ENCODE data around the gene PRKN.

Gene PRKN

GRCh38 chr6:161918109-161918531 lies 809.4 kb downstream of the PRKN start:
- Histone ChIP-seq H3K4me3 (ENCODE audit: low read depth, low read length, poor library complexity, severe bottlenecking) (no peak overlapping the region), H4K20me1 (ENCODE audit: insufficient read depth, low read length) (no peaks in the 10 kb centered on the region), H3K4me1 (ENCODE audit: insufficient read depth, low read length, severe bottlenecking) (no peaks in the 10 kb centered on the region), H3K9me3 (ENCODE audit: low read length) (no peaks in the 10 kb centered on the region), H3K27me3 (ENCODE audit: insufficient read depth, low read length) (no peaks in the 10 kb centered on the region), H3K27ac (ENCODE audit: low read depth, low read length, poor library complexity, severe bottlenecking) (no peak overlapping the region), H3K4me2 (ENCODE audit: low read length) (no peak overlapping the region), H3F3A (ENCODE audit: insufficient read depth, low read length) (no peaks in the 10 kb centered on the region), H3K36me3 (ENCODE audit: insufficient read depth, low read length) (no peaks in the 10 kb centered on the region), H3K9me2 (ENCODE audit: low read depth, low read length) (no peaks in the 10 kb centered on the region), H3K79me2 (ENCODE audit: insufficient read depth, low read length) (no peaks in the 10 kb centered on the region), H3K9ac (ENCODE audit: low read length) (no peak overlapping the region), H2AFZ (ENCODE audit: low read length) (no peak overlapping the region)
- TF ChIP-seq CTCF (IDR thresholded peaks at IDR 0.05; ENCODE audit: low read length) (no peak), EZH2 (IDR thresholded peaks at IDR 0.05; ENCODE audit: borderline replicate concordance, low read length) (no peak)

GRCh38 chr6:161917645-161918044 lies 809.9 kb downstream of the PRKN start:
- Histone ChIP-seq H3K79me2 (ENCODE audit: insufficient read depth, low read length) (no peaks in the 10 kb centered on the region), H3K27me3 (ENCODE audit: insufficient read depth, low read length) (no peaks in the 10 kb centered on the region), H3K9ac (ENCODE audit: low read length) (no peak overlapping the region), H2AFZ (ENCODE audit: low read length) (no peak overlapping the region), H3K9me3 (ENCODE audit: low read length) (no peaks in the 10 kb centered on the region), H3F3A (ENCODE audit: insufficient read depth, low read length) (no peaks in the 10 kb centered on the region), H3K27ac (ENCODE audit: low read depth, low read length, poor library complexity, severe bottlenecking) (no peak overlapping the region), H3K4me1 (ENCODE audit: insufficient read depth, low read length, severe bottlenecking) (no peaks in the 10 kb centered on the region), H3K4me3 (ENCODE audit: low read depth, low read length, poor library complexity, severe bottlenecking) (no peak overlapping the region), H3K36me3 (ENCODE audit: insufficient read depth, low read length) (no peaks in the 10 kb centered on the region), H4K20me1 (ENCODE audit: insufficient read depth, low read length) (no peaks in the 10 kb centered on the region), H3K4me2 (ENCODE audit: low read length) (no peak overlapping the region), H3K9me2 (ENCODE audit: low read depth, low read length) (no peaks in the 10 kb centered on the region)
- no peak for TF ChIP-seq EZH2 (IDR thresholded peaks at IDR 0.05; ENCODE audit: borderline replicate concordance, low read length)
- TF ChIP-seq CTCF (IDR thresholded peaks at IDR 0.05; ENCODE audit: low read length), result no peak

- Histone ChIP-seq H3K27ac (ENCODE audit: low read depth, low read length, poor library complexity, severe bottlenecking) (no peak overlapping the region), H4K20me1 (ENCODE audit: insufficient read depth, low read length) (no peaks in the 10 kb centered on the region), H3K4me2 (ENCODE audit: low read length) (no peak overlapping the region), H3K36me3 (ENCODE audit: insufficient read depth, low read length) (no peaks in the 10 kb centered on the region), H2AFZ (ENCODE audit: low read length) (no peak overlapping the region), H3K4me3 (ENCODE audit: low read depth, low read length, poor library complexity, severe bottlenecking) (no peak overlapping the region), H3K4me1 (ENCODE audit: insufficient read depth, low read length, severe bottlenecking) (no peaks in the 10 kb centered on the region), H3F3A (ENCODE audit: insufficient read depth, low read length) (no peaks in the 10 kb centered on the region), H3K79me2 (ENCODE audit: insufficient read depth, low read length) (no peaks in the 10 kb centered on the region), H3K9me2 (ENCODE audit: low read depth, low read length) (no peaks in the 10 kb centered on the region), H3K27me3 (ENCODE audit: insufficient read depth, low read length) (no peaks in the 10 kb centered on the region), H3K9me3 (ENCODE audit: low read length) (no peaks in the 10 kb centered on the region), H3K9ac (ENCODE audit: low read length) (no peak overlapping the region)
- TF ChIP-seq EZH2 (IDR thresholded peaks at IDR 0.05; ENCODE audit: borderline replicate concordance, low read length), result no peak
- no peak for TF ChIP-seq CTCF (IDR thresholded peaks at IDR 0.05; ENCODE audit: low read length)
Observed at GRCh38 chr6:161915456-161915964, 812.1 kb downstream of the PRKN start.

Data from OCI-LY1 (cell line).